Progenitor cell of endocrine pancreas (in vitro differentiated cells): ENCODE data around the gene RPUSD3. TPM values are rescaled to one million over a fixed set of nuclear protein-coding genes. Genes with fewer than 3 reads are reported as not detected.

ENCODE experiments used
- DNase-seq: peaks from one replicate; pipeline ENCODE4 v3.0.0; 2021; ENCODE audit warnings: low spot score; ENCODE audit not compliant: unreplicated experiment
- H3K27ac Mint-ChIP-seq: 2 replicates; pipeline ENCODE4 v1.8.0; 2021; ENCODE audit warnings: mild to moderate bottlenecking, moderate library complexity, mixed read lengths
- H3K27me3 Mint-ChIP-seq: 2 replicates; pipeline ENCODE4 v1.8.0; 2021; ENCODE audit warnings: mixed read lengths
- H3K36me3 Mint-ChIP-seq: 2 replicates; pipeline ENCODE4 v1.8.0; 2022; ENCODE audit warnings: mixed read lengths; ENCODE audit not compliant: insufficient read depth
- H3K4me1 Mint-ChIP-seq: 2 replicates; pipeline ENCODE4 v1.8.0; 2021; ENCODE audit warnings: low read depth, mixed read lengths
- H3K4me3 Mint-ChIP-seq: 2 replicates; pipeline ENCODE4 v1.8.0; 2021; ENCODE audit warnings: low read depth, mild to moderate bottlenecking, moderate library complexity, mixed read lengths
- H3K9me3 Mint-ChIP-seq: 2 replicates; pipeline ENCODE4 v1.8.0; 2021; ENCODE audit warnings: low read depth, mixed read lengths
- CTCF ChIP-seq: fragments of 200-600 bp; sonication (generic); IDR thresholded peaks from one replicate; pipeline ENCODE4 v1.5.0; 2021; ENCODE audit warnings: antibody characterized with exemption, mild to moderate bottlenecking; ENCODE audit not compliant: unreplicated experiment
- total RNA-seq: library from RNA; stranded (reverse); gene quantifications from 2 replicates; pipeline ENCODE4 v1.2.1, GENCODE V29; 2021

RPUSD3 gene
- total RNA-seq, 1 donor from 2014 or later, result 55.0 TPM

- Mint-ChIP-seq H3K4me3 (no peak overlapping the region), H3K27me3 (no peaks in the 10 kb centered on the region), H3K36me3 (peaks cover 4% of the 10 kb centered on the region), H3K9me3 (no peaks in the 10 kb centered on the region), H3K4me1 (peaks cover 5% of the 10 kb centered on the region), H3K27ac (no peak overlapping the region)
- TF ChIP-seq CTCF, result no peak
- DNase-seq, result no peak
Measured at GRCh38 chr3:9888540-9888939, 44.7 kb upstream of the RPUSD3 start.

GRCh38 chr3:9887480-9887879, 43.7 kb upstream of the RPUSD3 start:
- Mint-ChIP-seq H3K9me3 (no peaks in the 10 kb centered on the region), H3K27me3 (no peaks in the 10 kb centered on the region), H3K4me3 (no peak overlapping the region), H3K36me3 (peaks cover 2% of the 10 kb centered on the region), H3K4me1 (peaks cover 3% of the 10 kb centered on the region), H3K27ac (no peak overlapping the region)
- TF ChIP-seq CTCF, result no peak
- DNase-seq, result no peak

GRCh38 chr3:9886328-9886727, 42.5 kb upstream of the RPUSD3 start:
- Mint-ChIP-seq H3K27me3 (no peaks in the 10 kb centered on the region), H3K4me3 (no peak overlapping the region), H3K27ac (no peak overlapping the region), H3K36me3 (no peaks in the 10 kb centered on the region), H3K9me3 (no peaks in the 10 kb centered on the region), H3K4me1 (peaks cover 1% of the 10 kb centered on the region)
- no peak for DNase-seq
- TF ChIP-seq CTCF, result no peak

- H3K36me3 Mint-ChIP-seq, result no peaks in the 10 kb centered on the region
- H3K9me3 Mint-ChIP-seq, result no peaks in the 10 kb centered on the region
- no peak for TF ChIP-seq CTCF
- H3K27me3 Mint-ChIP-seq, result peaks cover 3% of the 10 kb centered on the region
- no peak overlapping the region for H3K27ac Mint-ChIP-seq
- H3K4me1 Mint-ChIP-seq, result no peaks in the 10 kb centered on the region
- H3K4me3 Mint-ChIP-seq, result no peak overlapping the region
- no peak for DNase-seq
Measured at GRCh38 chr3:9884555-9885165, 40.9 kb upstream of the RPUSD3 start.

GRCh38 chr3:9883706-9884554, 40.1 kb upstream of the RPUSD3 start:
- H3K4me3 Mint-ChIP-seq, result no peak overlapping the region
- DNase-seq, result no peak
- peaks cover 3% of the 10 kb centered on the region for H3K27me3 Mint-ChIP-seq
- H3K27ac Mint-ChIP-seq, result peak overlapping the region; percentile 29
- no peaks in the 10 kb centered on the region for H3K4me1 Mint-ChIP-seq
- TF ChIP-seq CTCF, result no peak
- H3K9me3 Mint-ChIP-seq, result no peaks in the 10 kb centered on the region
- H3K36me3 Mint-ChIP-seq, result no peaks in the 10 kb centered on the region
